ELR (cell line): Measurements from ENCODE around the gene CDH23.

ENCODE experiments used
- DNase-seq: peaks from one replicate; pipeline ENCODE4 v3.0.0-alpha.2; 2015; ENCODE audit warnings: low read depth

Gene CDH23

GRCh38 chr10:71818674-71819260 lies 422.0 kb downstream of the CDH23 start:
- no peak for DNase-seq

DNA sequence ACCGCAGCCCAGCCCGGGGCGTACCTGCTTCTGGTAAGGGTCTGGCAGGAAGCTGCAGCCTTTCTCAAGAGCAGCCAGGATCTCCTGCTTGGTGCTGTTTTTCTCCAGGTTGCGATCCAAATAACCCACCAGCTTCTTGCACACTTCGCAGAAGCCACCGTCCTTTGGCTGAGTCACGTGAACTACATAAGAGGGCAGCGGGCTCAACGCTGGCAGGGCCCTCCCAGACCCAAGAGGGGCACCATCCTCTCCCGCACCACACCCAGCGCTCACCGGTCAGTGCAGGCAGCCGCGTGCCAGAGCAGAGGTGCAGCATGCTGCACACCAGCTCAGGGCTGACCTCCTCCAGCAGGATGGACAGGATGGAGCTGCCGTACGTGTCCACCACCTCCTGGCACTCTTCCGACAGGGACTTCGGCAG lies 422.7 kb downstream of the CDH23 start:
- no peak for DNase-seq

- DNase-seq: no peak
These were observed 423.3 kb downstream of the CDH23 start for GRCh38 chr10:71819985-71820384.

GRCh38 chr10:71820966-71821365 lies 424.2 kb downstream of the CDH23 start:
- DNase-seq: no peak

- peak; percentile 47 for DNase-seq
These were observed 425.4 kb downstream of the CDH23 start for GRCh38 chr10:71821909-71822763.

DNA sequence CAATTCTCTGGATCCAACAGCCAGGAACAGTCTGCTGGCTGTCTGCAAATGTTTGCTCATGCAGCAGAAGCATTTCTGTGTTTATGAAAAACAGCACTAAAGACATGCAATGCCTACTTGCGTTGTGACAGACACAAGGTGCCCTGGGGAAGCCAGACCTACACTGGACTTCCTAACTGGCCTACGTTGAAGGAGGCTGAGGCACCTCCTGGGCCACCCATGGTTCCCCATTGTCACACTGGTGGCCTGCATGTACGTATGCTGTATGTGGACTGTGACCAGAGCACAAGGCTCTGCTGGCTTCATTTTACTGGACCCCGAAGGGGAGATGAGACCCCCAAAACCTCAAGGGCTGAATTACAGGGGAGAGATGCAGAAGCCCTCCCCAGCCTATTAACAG lies 426.6 kb downstream of the CDH23 start:
- DNase-seq: no peak

DNA sequence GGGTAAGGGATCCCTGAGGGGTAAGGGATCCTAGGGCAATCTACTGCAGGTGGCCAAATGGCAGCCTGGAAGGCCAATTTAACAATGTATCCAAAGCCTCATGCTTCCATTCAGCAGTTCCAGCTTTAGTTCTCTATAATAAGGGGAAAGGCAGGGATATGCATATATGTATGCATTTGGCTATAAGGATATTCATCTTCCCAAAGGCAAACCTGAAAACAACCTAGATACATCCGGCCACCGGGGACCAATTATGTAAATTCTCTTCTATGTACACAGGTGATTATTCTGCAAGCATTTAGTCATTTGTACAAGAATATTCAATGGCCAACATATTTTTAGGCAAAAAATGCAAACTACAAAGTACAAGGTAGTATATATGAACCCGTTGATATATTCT lies 427.6 kb downstream of the CDH23 start:
- DNase-seq: no peak

DNA sequence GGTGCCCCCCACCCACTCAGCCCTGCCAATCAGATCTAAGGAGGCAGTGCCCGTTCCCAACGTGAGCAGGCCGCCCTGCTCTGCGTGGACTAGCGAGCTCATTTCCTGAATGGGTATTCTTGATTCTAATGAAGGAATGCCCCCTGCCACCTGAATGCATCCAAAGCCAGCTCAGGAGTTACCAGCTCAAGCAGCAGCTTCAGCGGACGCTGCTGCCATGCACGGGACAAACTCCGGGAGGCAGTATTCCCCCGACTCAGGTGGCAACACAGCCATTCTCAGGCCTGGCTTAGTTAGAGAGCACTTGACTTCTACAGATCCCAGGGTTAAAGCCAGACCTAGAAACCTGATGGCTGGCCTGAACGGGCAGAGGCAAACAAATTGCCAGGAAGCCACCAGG lies 428.5 kb downstream of the CDH23 start:
- DNase-seq: no peak

GRCh38 chr10:71827852-71828251 lies 431.1 kb downstream of the CDH23 start:
- DNase-seq: no peak

DNA sequence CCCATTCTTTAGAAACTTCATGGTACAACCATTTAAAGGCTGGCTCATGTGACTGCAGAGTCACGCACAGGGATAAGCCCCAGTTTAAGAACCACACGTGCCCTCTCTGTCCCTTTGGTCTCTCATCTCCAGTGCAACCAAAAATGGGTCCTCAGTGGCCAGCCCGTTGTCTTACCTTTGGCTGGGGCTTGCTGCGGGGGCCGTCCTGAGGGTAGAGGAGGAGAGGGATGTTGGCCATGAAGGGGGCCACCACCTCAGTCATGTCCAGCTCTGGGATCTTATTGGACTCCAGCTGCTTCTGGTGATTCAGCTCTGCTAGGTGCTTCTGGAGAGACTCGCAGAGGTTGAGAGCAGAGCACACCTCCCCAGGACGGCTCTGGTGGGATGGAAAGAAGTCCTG lies 432.0 kb downstream of the CDH23 start:
- no peak for DNase-seq

DNA sequence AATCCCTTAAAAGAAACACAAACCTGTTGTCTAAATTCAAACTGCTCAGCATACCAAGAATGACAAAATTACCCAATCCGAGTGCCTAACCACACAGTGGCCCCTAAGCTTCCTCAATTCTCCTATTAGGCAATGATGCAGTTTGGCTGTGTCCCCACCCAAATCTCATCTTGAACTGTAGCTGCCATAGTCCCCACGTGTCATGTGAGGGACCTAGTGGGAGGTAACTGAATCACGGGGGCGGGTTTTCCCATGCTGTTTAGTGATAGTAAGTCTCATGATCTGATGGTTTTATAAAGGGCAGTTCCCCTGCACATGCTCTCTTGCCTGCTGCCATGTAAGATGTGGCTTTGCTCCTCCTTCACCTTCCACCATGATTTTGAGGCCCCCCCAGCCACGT lies 432.5 kb downstream of the CDH23 start:
- DNase-seq: no peak

DNA sequence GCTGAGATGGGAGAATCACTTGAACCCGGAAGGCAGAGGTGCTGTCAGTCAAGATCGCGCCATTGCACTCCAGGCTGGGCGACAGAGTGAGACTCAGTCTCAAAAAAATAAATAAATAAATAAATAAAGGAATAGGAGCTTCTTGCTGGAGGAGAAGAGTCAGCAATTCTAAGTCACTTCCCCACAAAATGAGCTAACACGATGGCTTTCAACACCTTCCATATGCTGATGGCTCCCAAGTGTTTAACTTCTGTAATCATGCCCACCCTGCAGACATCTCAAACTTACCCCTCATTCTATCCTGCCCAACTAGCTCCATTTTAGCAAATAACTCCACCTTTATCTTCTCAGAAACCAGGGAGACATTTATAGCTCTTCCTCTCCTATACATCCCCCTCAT lies 433.2 kb downstream of the CDH23 start:
- DNase-seq: no peak

- DNase-seq: no peak
These were observed 434.0 kb downstream of the CDH23 start for GRCh38 chr10:71830726-71831125.

DNA sequence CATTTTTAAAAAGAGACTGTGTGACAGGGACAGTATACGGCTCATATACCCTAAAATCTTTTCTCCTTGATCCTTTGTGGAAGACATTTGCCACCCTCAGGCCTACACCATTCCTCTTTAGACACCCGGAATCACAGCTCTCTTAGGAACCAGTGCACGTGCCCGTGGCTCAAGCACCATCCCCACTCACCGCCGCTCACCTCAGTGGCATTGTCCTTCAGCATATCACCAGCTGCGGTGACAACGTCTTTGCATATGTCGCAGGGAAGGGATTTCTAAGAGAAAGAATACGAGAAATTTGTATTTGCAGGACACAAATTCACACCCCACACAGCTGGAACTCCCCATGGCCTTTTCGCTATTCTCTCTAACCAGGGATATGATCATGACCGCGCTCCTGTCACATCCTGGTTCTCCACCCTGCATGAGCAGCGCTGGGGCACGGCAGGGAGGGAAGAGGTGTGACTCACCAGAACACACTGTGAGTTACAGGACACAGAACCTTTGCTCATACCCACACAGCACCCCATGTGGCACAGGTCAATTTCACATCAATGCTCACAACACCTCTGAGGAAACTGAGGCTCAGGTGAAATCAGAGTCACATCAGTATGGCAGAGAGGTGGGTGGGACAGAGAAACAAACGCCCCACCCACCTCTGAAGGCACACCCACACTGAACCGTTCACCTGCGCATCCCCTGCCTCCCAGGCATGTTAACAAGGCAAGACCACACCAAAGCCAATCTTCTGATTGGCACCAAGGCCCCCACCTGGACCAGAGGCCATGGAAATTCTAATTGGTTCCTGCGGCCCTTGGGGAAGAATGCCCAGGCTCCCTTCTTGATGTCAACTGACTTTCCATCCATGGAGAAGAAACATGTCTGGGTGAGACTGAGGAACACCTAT lies 435.2 kb downstream of the CDH23 start:
- DNase-seq: peak; percentile 88

GRCh38 chr10:71832967-71833366 lies 436.2 kb downstream of the CDH23 start:
- no peak for DNase-seq

GRCh38 chr10:71833451-71834342 lies 437.0 kb downstream of the CDH23 start:
- DNase-seq: no peak

DNA sequence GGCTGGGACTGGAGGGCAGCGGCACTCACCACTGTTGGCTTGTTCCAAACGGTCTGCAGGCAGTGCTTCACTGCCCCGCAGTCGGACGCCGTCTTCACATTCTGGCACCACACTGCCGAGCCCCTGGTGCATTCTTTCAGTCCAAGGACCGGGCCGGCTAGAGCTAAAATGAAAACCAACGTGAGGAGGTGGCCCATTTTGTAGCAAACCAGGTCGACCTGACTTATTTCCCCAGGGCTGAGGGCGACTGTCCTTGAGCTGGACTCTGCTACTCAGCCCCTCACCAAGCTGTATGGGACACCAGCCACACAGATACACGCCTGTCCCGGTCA lies 437.6 kb downstream of the CDH23 start:
- DNase-seq: no peak

- DNase-seq: peak; percentile 59
These were observed 439.2 kb downstream of the CDH23 start for GRCh38 chr10:71835671-71836595.

GRCh38 chr10:71836596-71836974 lies 439.9 kb downstream of the CDH23 start:
- no peak for DNase-seq

GRCh38 chr10:71837098-71837827 lies 440.5 kb downstream of the CDH23 start:
- peak; percentile 19 for DNase-seq
